ENCODE data around the gene FCHSD1.

The FCHSD1 gene

DNA sequence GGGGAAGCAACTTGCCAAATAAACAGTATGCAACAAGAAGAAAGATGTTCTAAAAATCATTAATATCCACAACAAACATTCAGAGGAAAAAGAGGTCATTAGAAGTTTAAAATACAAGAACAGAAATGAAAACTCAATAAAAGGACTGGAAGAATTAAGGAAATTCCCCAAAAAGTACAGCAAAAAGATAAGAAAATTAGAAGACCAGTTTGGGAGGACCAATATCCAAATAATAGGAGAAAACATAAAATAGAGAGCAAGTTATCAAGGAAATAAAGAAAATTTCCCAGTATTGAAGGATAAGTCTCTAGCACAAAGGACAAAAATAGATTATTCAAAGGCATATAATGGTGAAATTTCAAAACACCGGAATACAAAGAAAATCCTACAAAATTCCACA lies 54.4 kb downstream of the FCHSD1 start:
- in situ Hi-C loops (cut with MboI; ENCODE audit: low sequenced_read_pairs, unreplicated experiment), result no loop called here
- TF ChIP-seq, protein P1, sequence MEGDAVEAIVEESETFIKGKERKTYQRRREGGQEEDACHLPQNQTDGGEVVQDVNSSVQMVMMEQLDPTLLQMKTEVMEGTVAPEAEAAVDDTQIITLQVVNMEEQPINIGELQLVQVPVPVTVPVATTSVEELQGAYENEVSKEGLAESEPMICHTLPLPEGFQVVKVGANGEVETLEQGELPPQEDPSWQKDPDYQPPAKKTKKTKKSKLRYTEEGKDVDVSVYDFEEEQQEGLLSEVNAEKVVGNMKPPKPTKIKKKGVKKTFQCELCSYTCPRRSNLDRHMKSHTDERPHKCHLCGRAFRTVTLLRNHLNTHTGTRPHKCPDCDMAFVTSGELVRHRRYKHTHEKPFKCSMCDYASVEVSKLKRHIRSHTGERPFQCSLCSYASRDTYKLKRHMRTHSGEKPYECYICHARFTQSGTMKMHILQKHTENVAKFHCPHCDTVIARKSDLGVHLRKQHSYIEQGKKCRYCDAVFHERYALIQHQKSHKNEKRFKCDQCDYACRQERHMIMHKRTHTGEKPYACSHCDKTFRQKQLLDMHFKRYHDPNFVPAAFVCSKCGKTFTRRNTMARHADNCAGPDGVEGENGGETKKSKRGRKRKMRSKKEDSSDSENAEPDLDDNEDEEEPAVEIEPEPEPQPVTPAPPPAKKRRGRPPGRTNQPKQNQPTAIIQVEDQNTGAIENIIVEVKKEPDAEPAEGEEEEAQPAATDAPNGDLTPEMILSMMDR (IDR thresholded peaks at IDR 0.05; ENCODE audit: borderline replicate concordance, control extremely low read depth, extremely low read depth, insufficient read depth, missing control alignments), result no peak
- no peak for DNase-seq (ENCODE audit: low spot score)

DNA sequence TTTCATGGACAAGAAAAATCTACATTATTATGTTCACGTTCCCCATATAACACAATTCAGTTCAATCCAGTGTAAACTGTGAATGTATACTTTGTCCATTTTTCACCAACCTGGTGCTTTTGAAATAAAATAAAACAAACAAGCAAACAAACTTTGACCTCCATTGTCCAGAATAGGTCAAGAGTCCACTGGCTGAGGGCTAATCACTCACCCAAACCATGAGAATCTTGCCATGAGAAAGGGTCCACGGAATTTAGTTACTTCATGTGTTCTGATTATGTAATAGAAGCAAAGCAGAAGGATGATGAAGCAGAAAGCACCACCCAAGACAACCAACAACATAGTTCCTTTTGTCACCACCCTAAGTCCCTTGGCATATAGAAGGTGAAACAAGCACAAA lies 61.1 kb downstream of the FCHSD1 start:
- in situ Hi-C loops (cut with MboI; ENCODE audit: low sequenced_read_pairs, unreplicated experiment), result no loop called here
- TF ChIP-seq, protein P1 (IDR thresholded peaks at IDR 0.05; ENCODE audit: borderline replicate concordance, control extremely low read depth, extremely low read depth, insufficient read depth, missing control alignments), result no peak

More for the DNA sequence above, 61.1 kb downstream of the FCHSD1 start:
- no peak for DNase-seq (ENCODE audit: low spot score)

Data from GM13976 (cell line).